SU-DHL-6 (cell line): Measurements from ENCODE around the gene TAMM41.
"Not testable (repeated sequence)": the region's sequence is repeated elsewhere in the genome, so short reads cannot be mapped to it uniquely, and the experiment has no call there.

Experiments used
- H2AFZ ChIP-seq: fragments of 200-600 bp; sonication (generic); 2 replicates; pipeline ENCODE4 v1.6.1; 2014; ENCODE audit warnings: low read depth, mild to moderate bottlenecking, moderate library complexity, mixed read lengths, antibody characterized with exemption, low read length; ENCODE audit not compliant: severe bottlenecking
- H3F3A ChIP-seq: fragments of 200-600 bp; shearing (Covaris generic); 2 replicates; pipeline ENCODE4 v1.6.0; 2016; ENCODE audit warnings: antibody characterized with exemption, mild to moderate bottlenecking; ENCODE audit not compliant: insufficient read depth
- H3K27ac ChIP-seq: fragments of 200-600 bp; sonication (generic); 2 replicates; pipeline ENCODE4 v1.5.1; 2016; ENCODE audit warnings: low read depth, mild to moderate bottlenecking, low read length, moderate library complexity, mixed read lengths
- H3K27me3 ChIP-seq: fragments of 200-600 bp; sonication (generic), shearing (Covaris generic); 2 replicates; pipeline ENCODE4 v1.6.0; 2014; ENCODE audit warnings: mild to moderate bottlenecking, low read length
- H3K36me3 ChIP-seq: fragments of 200-600 bp; sonication (generic); 2 replicates; pipeline ENCODE4 v1.6.1; 2014; ENCODE audit warnings: mild to moderate bottlenecking, low read length, mixed read lengths
- H3K4me2 ChIP-seq: fragments of 300-600, 200-600 bp; shearing (Covaris generic), sonication (generic); 2 replicates; pipeline ENCODE4 v1.6.0; 2014; ENCODE audit warnings: low read length, low read depth, mild to moderate bottlenecking; ENCODE audit not compliant: poor library complexity, severe bottlenecking
- H3K4me3 ChIP-seq: fragments of 200-600 bp; sonication (generic); 2 replicates; pipeline ENCODE4 v1.5.1; 2014; ENCODE audit warnings: antibody characterized with exemption, low read length, mild to moderate bottlenecking, mixed read lengths; ENCODE audit not compliant: insufficient read depth, poor library complexity, severe bottlenecking
- H3K79me2 ChIP-seq: fragments of 200-600 bp; sonication (generic); 2 replicates; pipeline ENCODE4 v1.6.1; 2014; ENCODE audit warnings: mild to moderate bottlenecking, low read length, moderate library complexity; ENCODE audit not compliant: insufficient read depth
- H3K9ac ChIP-seq: fragments of 200-600 bp; sonication (generic); 2 replicates; pipeline ENCODE4 v1.7.0; 2014; ENCODE audit warnings: mild to moderate bottlenecking, low read length
- H3K9me2 ChIP-seq: fragments of 200-600 bp; sonication (generic); replicated peaks from 2 replicates; pipeline ENCODE4 v1.6.1; 2014; ENCODE audit warnings: low read length; ENCODE audit not compliant: insufficient read depth
- H3K9me3 ChIP-seq: fragments of 200-600 bp; sonication (generic); 2 replicates; pipeline ENCODE4 v1.6.1; 2014; ENCODE audit warnings: low read length, mixed read lengths; ENCODE audit not compliant: insufficient read depth
- H4K20me1 ChIP-seq: fragments of 200-600 bp; sonication (generic); 2 replicates; pipeline ENCODE4 v1.6.1; 2014; ENCODE audit warnings: low read depth, mild to moderate bottlenecking, antibody characterized with exemption, low read length, moderate library complexity, mixed read lengths
- CTCF ChIP-seq: fragments of 200-600 bp; sonication (generic); IDR thresholded peaks from one replicate; pipeline ENCODE4 v1.5.1; 2017; ENCODE audit warnings: antibody characterized with exemption, mild to moderate bottlenecking, low read length, moderate library complexity; ENCODE audit not compliant: insufficient read depth, poor library complexity, severe bottlenecking
- EZH2phosphoT487 ChIP-seq: fragments of 200-600 bp; sonication (generic), shearing (Covaris generic); conservative IDR thresholded peaks from 2 replicates; pipeline ENCODE4 v1.6.1; 2018; ENCODE audit warnings: mild to moderate bottlenecking, antibody characterized with exemption, low read length, moderate library complexity, mixed read lengths

TAMM41 gene

GRCh38 chr3:11759996-11760395 is 86.7 kb downstream of the TAMM41 start:
- Histone ChIP-seq H3F3A (no peaks in the 10 kb centered on the region), H3K27me3 (no peaks in the 10 kb centered on the region), H3K4me3 (no peak overlapping the region), H3K9ac (no peak overlapping the region), H3K27ac (no peak overlapping the region), H4K20me1 (no peaks in the 10 kb centered on the region), H3K36me3 (no peaks in the 10 kb centered on the region), H3K79me2 (no peaks in the 10 kb centered on the region), H2AFZ (no peak overlapping the region), H3K9me3 (no peaks in the 10 kb centered on the region), H3K9me2 (no peaks in the 10 kb centered on the region), H3K4me2 (no peak overlapping the region)
- TF ChIP-seq CTCF (no peak), EZH2phosphoT487 (no peak)

- Histone ChIP-seq H4K20me1 (no peaks in the 10 kb centered on the region), H3K9me2 (no peaks in the 10 kb centered on the region), H3K9me3 (no peaks in the 10 kb centered on the region), H3K36me3 (no peaks in the 10 kb centered on the region), H3K27ac (no peak overlapping the region), H3K79me2 (no peaks in the 10 kb centered on the region), H3K4me2 (no peak overlapping the region), H2AFZ (no peak overlapping the region), H3F3A (no peaks in the 10 kb centered on the region), H3K9ac (no peak overlapping the region), H3K4me3 (no peak overlapping the region), H3K27me3 (no peaks in the 10 kb centered on the region)
- no peak for TF ChIP-seq EZH2phosphoT487
- no peak for TF ChIP-seq CTCF
Measured at GRCh38 chr3:11757929-11758328, 88.8 kb downstream of the TAMM41 start.

- TF ChIP-seq EZH2phosphoT487 = no peak
- TF ChIP-seq CTCF = no peak
- no peak overlapping the region for H3K4me3 ChIP-seq
- H3K27me3 ChIP-seq = no peaks in the 10 kb centered on the region
- no peak overlapping the region for H3K4me2 ChIP-seq
- no peaks in the 10 kb centered on the region for H3K79me2 ChIP-seq
- H3K9me2 ChIP-seq = no peaks in the 10 kb centered on the region
- H3K36me3 ChIP-seq = no peaks in the 10 kb centered on the region
- no peaks in the 10 kb centered on the region for H3K9me3 ChIP-seq
- H3K9ac ChIP-seq = no peak overlapping the region
- H2AFZ ChIP-seq = no peak overlapping the region
- H3K27ac ChIP-seq = no peak overlapping the region
- H3F3A ChIP-seq = no peaks in the 10 kb centered on the region
- no peaks in the 10 kb centered on the region for H4K20me1 ChIP-seq
Measured at GRCh38 chr3:11757441-11757875, 89.2 kb downstream of the TAMM41 start.

- no peak overlapping the region for H3K9ac ChIP-seq
- no peaks in the 10 kb centered on the region for H3K36me3 ChIP-seq
- H3F3A ChIP-seq = no peaks in the 10 kb centered on the region
- no peak overlapping the region for H3K4me2 ChIP-seq
- H3K27ac ChIP-seq = no peak overlapping the region
- H3K9me3 ChIP-seq = no peaks in the 10 kb centered on the region
- H3K9me2 ChIP-seq = no peaks in the 10 kb centered on the region
- H3K27me3 ChIP-seq = no peaks in the 10 kb centered on the region
- TF ChIP-seq CTCF = no peak
- TF ChIP-seq EZH2phosphoT487 = no peak
- H3K4me3 ChIP-seq = no peak overlapping the region
- no peaks in the 10 kb centered on the region for H4K20me1 ChIP-seq
- H2AFZ ChIP-seq = no peak overlapping the region
- no peaks in the 10 kb centered on the region for H3K79me2 ChIP-seq
Measured at GRCh38 chr3:11755276-11755675, 91.4 kb downstream of the TAMM41 start.

GRCh38 chr3:11752254-11752653 is 94.4 kb downstream of the TAMM41 start:
- not testable (repeated sequence) for H3K4me2 ChIP-seq, H3K79me2 ChIP-seq, H3K27ac ChIP-seq, H3K9me2 ChIP-seq, H3F3A ChIP-seq, H2AFZ ChIP-seq, H3K4me3 ChIP-seq, H3K36me3 ChIP-seq, H3K27me3 ChIP-seq, H3K9me3 ChIP-seq, H3K9ac ChIP-seq, H4K20me1 ChIP-seq
